GM23338 (cell line): ENCODE data around the gene NHS. TPM values are rescaled to one million over a fixed set of nuclear protein-coding genes. Genes with fewer than 3 reads are reported as not detected.

Experiments
- ATAC-seq: fragments of 200-7000 bp; cut with Tn5 transposase; 3 replicates; pipeline ENCODE4 v1.9.1; 2020
- DNase-seq: peaks from one replicate; pipeline ENCODE4 v3.0.0-alpha.2; 2015; ENCODE audit warnings: low spot score
- H2AFZ ChIP-seq: fragments of 200-600 bp; sonication (generic); 2 replicates; pipeline ENCODE4 v1.8.0; 2016; ENCODE audit warnings: antibody characterized with exemption, mild to moderate bottlenecking, moderate library complexity
- H3F3A ChIP-seq: fragments of 200-600 bp; sonication (generic); replicated peaks from 2 replicates; pipeline ENCODE4 v1.8.0; 2017; ENCODE audit warnings: antibody characterized with exemption, mixed run types, low read depth
- H3K27ac ChIP-seq: fragments of 200-600 bp; sonication (generic); 2 replicates; pipeline ENCODE4 v1.6.1; 2016; ENCODE audit warnings: low read depth
- H3K27me3 ChIP-seq: fragments of 200-600 bp; sonication (generic); 2 replicates; pipeline ENCODE4 v1.8.0; 2016; ENCODE audit warnings: mild to moderate bottlenecking, mixed run types, moderate library complexity; ENCODE audit not compliant: insufficient read depth
- H3K36me3 ChIP-seq: fragments of 200-600 bp; sonication (generic); 2 replicates; pipeline ENCODE4 v1.8.0; 2016; ENCODE audit warnings: mild to moderate bottlenecking; ENCODE audit not compliant: insufficient read depth
- H3K4me1 ChIP-seq: fragments of 200-600 bp; sonication (generic); 2 replicates; pipeline ENCODE4 v1.8.0; 2016; ENCODE audit warnings: mild to moderate bottlenecking, moderate library complexity; ENCODE audit not compliant: insufficient read depth
- H3K4me2 ChIP-seq: fragments of 200-600 bp; sonication (generic); 2 replicates; pipeline ENCODE4 v1.7.1; 2017; ENCODE audit warnings: mixed run types
- H3K4me3 ChIP-seq: fragments of 200-600 bp; sonication (generic); 2 replicates; pipeline ENCODE4 v1.6.1; 2016; ENCODE audit warnings: mixed run types
- H3K79me2 ChIP-seq: fragments of 200-600 bp; sonication (generic); replicated peaks from 2 replicates; pipeline ENCODE4 v1.8.0; 2017; ENCODE audit warnings: mild to moderate bottlenecking; ENCODE audit not compliant: insufficient read depth
- H3K9me2 ChIP-seq: fragments of 200-600 bp; sonication (generic); 2 replicates; pipeline ENCODE4 v1.8.0; 2017; ENCODE audit not compliant: insufficient read depth
- H4K20me1 ChIP-seq: fragments of 200-600 bp; sonication (generic); replicated peaks from 2 replicates; pipeline ENCODE4 v1.8.0; 2017; ENCODE audit warnings: mild to moderate bottlenecking; ENCODE audit not compliant: insufficient read depth
- H3K27ac Mint-ChIP-seq: 2 replicates; pipeline ENCODE4 v1.8.0; 2020; ENCODE audit warnings: inconsistent platforms, mild to moderate bottlenecking, moderate library complexity, mixed read lengths
- H3K27me3 Mint-ChIP-seq: 3 replicates; pipeline ENCODE4 v1.8.0; 2022; ENCODE audit warnings: low read depth, mild to moderate bottlenecking, moderate library complexity, mixed read lengths, inconsistent platforms; ENCODE audit not compliant: insufficient read depth, poor library complexity
- H3K36me3 Mint-ChIP-seq: 3 replicates; pipeline ENCODE4 v1.8.0; 2021; ENCODE audit warnings: low read depth, mild to moderate bottlenecking, inconsistent platforms, moderate library complexity, mixed read lengths
- H3K4me1 Mint-ChIP-seq: 3 replicates; pipeline ENCODE4 v1.8.0; 2020; ENCODE audit warnings: mild to moderate bottlenecking, inconsistent platforms, mixed read lengths
- H3K4me3 Mint-ChIP-seq: 3 replicates; pipeline ENCODE4 v1.8.0; 2021; ENCODE audit warnings: moderate library complexity, mild to moderate bottlenecking, inconsistent platforms, mixed read lengths
- H3K9me3 Mint-ChIP-seq: 3 replicates; pipeline ENCODE4 v1.8.0; 2020; ENCODE audit warnings: moderate library complexity, mild to moderate bottlenecking, inconsistent platforms, mixed read lengths
- CREB1 ChIP-seq: fragments of 250-450 bp; sonication (Bioruptor Pico); IDR thresholded peaks from 2 replicates; pipeline ENCODE4 v1.5.0; 2020; ENCODE audit warnings: low read depth, mild to moderate bottlenecking, moderate library complexity
- CTCF ChIP-seq, 2 experiments: fragments of 200-600 bp in 1 of 2; sonication (generic) in 1 of 2; conservative IDR thresholded peaks; 2 replicates each; pipeline versions ENCODE4 v1.5.1 to v1.6.1; 2016 to 2017; ENCODE audit warnings: antibody characterized with exemption in 2 of 2, low read depth in 2 of 2, mild to moderate bottlenecking in 2 of 2, moderate library complexity in 1 of 2
- ETS1 ChIP-seq: IDR thresholded peaks from 2 replicates; pipeline ENCODE4 v1.6.1; 2016; ENCODE audit warnings: antibody characterized with exemption
- EZH2 ChIP-seq: fragments of 200-600 bp; sonication (generic); IDR thresholded peaks from one replicate; pipeline ENCODE4 v1.8.0; 2017; ENCODE audit warnings: antibody characterized with exemption, mild to moderate bottlenecking, low read depth; ENCODE audit not compliant: unreplicated experiment
- EZH2phosphoT487 ChIP-seq: fragments of 200-600 bp; sonication (generic); IDR thresholded peaks from one replicate; pipeline ENCODE4 v1.8.1; 2018; ENCODE audit warnings: antibody characterized with exemption; ENCODE audit not compliant: unreplicated experiment
- JUNB ChIP-seq: IDR thresholded peaks from one replicate; pipeline ENCODE4 v1.6.1; 2016; ENCODE audit warnings: antibody characterized with exemption; ENCODE audit not compliant: unreplicated experiment
- NANOG ChIP-seq: IDR thresholded peaks from 2 replicates; pipeline ENCODE4 v1.6.1; 2016; ENCODE audit warnings: antibody characterized with exemption, borderline replicate concordance
- POLR2AphosphoS5 ChIP-seq: IDR thresholded peaks from 2 replicates; pipeline ENCODE4 v1.6.1; 2016; ENCODE audit warnings: antibody characterized with exemption, low read depth
- REST ChIP-seq: IDR thresholded peaks from one replicate; pipeline ENCODE4 v1.6.1; 2018; ENCODE audit warnings: antibody characterized with exemption; ENCODE audit not compliant: unreplicated experiment
- STAT1 ChIP-seq: IDR thresholded peaks from one replicate; pipeline ENCODE4 v1.6.1; 2016; ENCODE audit warnings: antibody characterized with exemption; ENCODE audit not compliant: unreplicated experiment
- ZNF114 ChIP-seq: fragments of 250-450 bp; sonication (Bioruptor Pico); IDR thresholded peaks from 2 replicates; pipeline ENCODE4 v1.5.0; 2020; ENCODE audit warnings: mild to moderate bottlenecking, moderate library complexity
- ZNF331 ChIP-seq: fragments of 250-450 bp; sonication (Bioruptor Pico); IDR thresholded peaks from 2 replicates; pipeline ENCODE4 v1.5.0; 2020; ENCODE audit warnings: low read depth, mild to moderate bottlenecking, moderate library complexity
- ZNF462 ChIP-seq: fragments of 250-450 bp; sonication (Bioruptor Pico); IDR thresholded peaks from 2 replicates; pipeline ENCODE4 v1.5.0; 2020; ENCODE audit warnings: mild to moderate bottlenecking, moderate library complexity
- polyA plus RNA-seq: library from polyadenylated mRNA; unstranded; fragments of >200 nt; fragmentation: Nextera tagmentation; extraction: Ambion mirVana; gene quantifications from 2 replicates; pipeline ENCODE4 v1.2.1, GENCODE V29; 2016
- total RNA-seq: library from RNA; depleted of rRNA; stranded (reverse); fragments of >200 nt; shearing (Covaris generic); gene quantifications from 2 replicates; pipeline ENCODE4 v1.2.3, GENCODE V29; 2014

The NHS gene
- total and polyA plus RNA-seq, 2 experiments from 2014 or later = 1.8 to 8.2 TPM

- H3K9me2 ChIP-seq = no peaks in the 10 kb centered on the region
- H3K27ac ChIP-seq = no peak overlapping the region
- no peak overlapping the region for H3K4me2 ChIP-seq
- H3K36me3 Mint-ChIP-seq = no peaks in the 10 kb centered on the region
- ATAC-seq (no peak), DNase-seq (no peak)
- H3K9me3 Mint-ChIP-seq = no peaks in the 10 kb centered on the region
- no peak overlapping the region for H2AFZ ChIP-seq
- no peak overlapping the region for H3K27ac Mint-ChIP-seq
- H3K79me2 ChIP-seq = no peaks in the 10 kb centered on the region
- H3K27me3 Mint-ChIP-seq = peaks cover 3% of the 10 kb centered on the region
- H3K4me3 Mint-ChIP-seq = no peak overlapping the region
- no peaks in the 10 kb centered on the region for H4K20me1 ChIP-seq
- peaks cover 49% of the 10 kb centered on the region for H3K4me1 Mint-ChIP-seq
- H3F3A ChIP-seq = no peaks in the 10 kb centered on the region
- no peaks in the 10 kb centered on the region for H3K36me3 ChIP-seq
- H3K4me1 ChIP-seq = peaks cover 14% of the 10 kb centered on the region
- no peaks in the 10 kb centered on the region for H3K27me3 ChIP-seq
- no peak overlapping the region for H3K4me3 ChIP-seq
- TF ChIP-seq CREB1 (no peak), EZH2 (no peak), ZNF331 (CRISPR knock-in tag) (no peak), ZNF114 (CRISPR knock-in tag) (no peak), EZH2phosphoT487 (no peak), POLR2AphosphoS5 (no peak), STAT1 (no peak), ZNF462 (no peak), CTCF (conservative IDR thresholded peaks at IDR 0.05; ENCODE audit: low read depth in 2 of 2) (no peak), REST (no peak), JUNB (no peak), ETS1 (no peak), NANOG (no peak)
These were observed 171.4 kb downstream of the NHS start for GRCh38 chrX:17546356-17546755.
